ENCODE data around the gene MIOX.
"Not testable (repeated sequence)": the region's sequence is repeated elsewhere in the genome, so short reads cannot be mapped to it uniquely, and the experiment has no call there.

The MIOX gene

DNA sequence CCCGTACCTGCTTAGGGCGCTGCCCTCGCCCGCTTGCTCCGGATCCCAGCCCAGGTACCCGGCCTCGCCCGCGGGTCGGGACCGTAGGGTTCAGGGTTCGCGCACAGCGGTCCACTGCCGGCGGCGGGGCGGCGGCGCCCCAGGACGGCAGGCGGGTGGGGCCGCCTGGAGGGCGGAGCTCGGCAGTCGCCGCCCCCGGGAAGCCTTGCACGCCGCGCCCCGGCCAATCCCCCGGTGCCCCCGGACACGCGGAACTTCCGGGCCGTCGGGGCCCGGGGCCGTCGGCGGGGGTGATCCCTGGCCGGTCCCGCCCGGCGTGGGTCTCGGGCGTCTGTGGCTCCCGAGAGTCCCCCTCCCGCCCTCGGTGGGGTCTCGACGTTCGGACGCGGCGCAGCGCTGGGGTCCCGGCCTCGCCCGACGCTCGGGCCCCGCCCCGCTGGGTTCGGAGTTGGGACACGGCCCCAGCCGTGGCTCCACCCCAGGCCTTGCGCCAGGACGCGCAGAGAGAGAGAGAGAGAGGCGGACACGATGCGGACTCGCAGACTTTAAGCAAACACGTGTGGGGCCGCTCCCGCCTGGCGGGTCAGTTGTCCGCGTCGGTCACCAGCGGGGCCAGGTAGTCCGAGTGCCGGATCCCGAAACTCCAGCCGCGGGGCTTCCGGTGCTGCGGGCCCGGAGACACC lies 43.4 kb downstream of the MIOX start, which contains the start of gene TYMP:
Gene TYMP, minus strand, starts transcription at position 116 of the 683 bp plus-strand sequence. CDS start 303 bp downstream, outside the sequence.
- peak in 1 of 2 donors; percentile 62 for DNase-seq (ENCODE audit: low read depth in 2 of 2)

DNA sequence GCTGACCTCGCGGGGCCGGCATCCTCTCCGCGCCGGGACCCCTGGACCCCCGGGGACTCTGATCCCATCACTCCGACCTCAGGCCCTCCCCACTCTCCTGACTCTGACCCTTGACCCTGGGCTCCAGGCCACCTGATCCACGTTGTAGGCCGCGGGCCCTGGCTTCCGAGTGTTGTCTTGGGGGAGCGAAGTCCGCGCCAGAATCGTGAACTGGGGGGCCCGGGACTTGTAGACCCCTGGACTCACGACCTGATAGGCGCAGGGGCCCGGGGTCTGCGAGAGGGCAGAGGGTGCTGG lies 43.9 kb downstream of the MIOX start:
- no peak for DNase-seq (ENCODE audit: low read depth in 2 of 2)

DNA sequence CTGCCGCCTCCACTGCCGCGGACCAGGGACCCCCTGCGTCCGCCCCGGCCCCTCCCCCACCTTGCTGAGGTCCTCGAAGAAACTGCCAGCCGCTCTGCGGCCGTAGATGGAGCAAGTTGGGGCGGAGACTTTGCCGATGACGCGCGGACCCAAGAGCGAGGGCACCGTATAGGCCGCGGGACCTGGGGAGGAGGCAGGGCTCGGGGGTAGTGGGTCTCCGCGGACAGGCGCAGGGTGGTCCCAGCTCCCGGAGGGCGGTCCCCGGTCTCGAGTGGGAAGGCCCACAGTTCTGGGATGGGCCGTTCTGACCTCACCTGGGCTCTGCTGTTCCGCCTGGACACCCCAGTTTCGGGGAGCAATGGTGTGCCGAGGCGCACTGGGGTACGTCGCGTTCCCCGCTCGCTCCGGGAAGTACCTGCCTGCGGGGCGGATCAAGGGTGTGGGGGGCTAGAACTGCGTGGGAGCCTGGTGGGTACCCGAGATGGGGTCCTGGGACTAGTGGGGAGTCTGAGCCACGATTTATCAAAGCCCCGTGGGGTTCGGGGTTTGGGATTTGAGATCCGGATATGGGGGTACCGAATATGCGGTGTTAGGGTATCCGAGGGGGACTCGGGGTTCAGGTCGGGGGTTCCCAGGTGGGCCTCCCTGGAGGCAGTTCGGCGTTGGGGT lies 44.4 kb downstream of the MIOX start:
- DNase-seq (ENCODE audit: low read depth in 2 of 2): peak; percentile 77

DNA sequence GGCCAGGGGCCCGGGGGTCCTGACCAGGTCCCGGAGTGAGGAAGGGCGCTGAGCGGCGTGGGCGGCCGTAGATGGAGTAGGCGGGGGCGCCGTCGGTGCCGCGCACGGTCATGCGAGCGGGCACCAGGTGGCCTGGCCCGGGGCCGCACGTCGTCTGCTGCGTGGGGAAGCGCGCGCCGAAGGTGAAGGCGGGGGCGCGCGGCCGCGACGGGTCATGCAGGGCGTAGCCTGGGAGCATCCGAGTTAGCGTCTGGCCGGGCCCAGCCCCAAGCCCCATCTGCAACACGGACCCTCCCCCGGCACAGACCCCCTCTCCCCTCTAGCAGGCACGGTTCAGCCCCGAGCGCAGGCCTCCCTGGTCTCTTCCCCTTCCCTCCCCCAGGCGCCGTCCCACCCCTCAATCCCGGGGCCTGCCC lies 44.9 kb downstream of the MIOX start:
- DNase-seq (ENCODE audit: low read depth in 2 of 2): peak in 1 of 2 donors; percentile 62

DNA sequence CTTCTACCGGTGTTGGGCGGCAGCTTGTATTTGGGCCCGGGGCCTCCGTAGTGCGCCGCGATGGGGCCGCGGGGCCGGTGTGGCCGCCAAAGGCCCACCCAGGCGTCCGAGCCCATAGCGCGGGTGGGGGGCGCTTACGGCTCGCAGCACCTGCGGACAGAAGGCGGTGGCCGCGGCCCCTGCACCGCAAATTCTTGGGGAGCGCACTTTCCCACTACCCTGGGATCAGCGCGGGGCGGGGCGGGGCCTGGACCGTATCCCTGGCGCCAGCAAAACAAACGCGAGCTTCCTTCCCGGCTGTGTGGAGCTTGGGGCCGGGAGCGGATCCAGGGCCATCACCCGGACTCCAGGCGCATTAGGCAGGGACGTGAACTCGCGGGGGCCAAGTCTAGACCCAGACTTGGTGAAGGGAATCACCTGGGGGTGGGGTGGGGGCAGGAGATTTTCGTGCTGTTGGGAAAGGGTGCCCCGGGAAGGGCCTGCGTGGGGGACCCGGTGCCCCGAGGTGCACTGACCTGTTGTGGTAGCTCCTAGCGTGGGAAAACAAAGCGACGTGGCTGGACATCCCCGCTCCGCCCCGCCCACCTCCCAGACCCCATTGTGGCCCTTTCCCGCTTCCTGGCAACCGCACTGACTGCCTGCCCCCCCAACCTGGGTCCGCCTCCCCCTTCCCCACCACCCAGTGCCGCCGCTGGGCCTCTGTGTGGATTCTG lies 45.5 kb downstream of the MIOX start:
- DNase-seq (ENCODE audit: low read depth in 2 of 2): no peak

GRCh38 chr22:50532824-50533796 lies 46.5 kb downstream of the MIOX start:
- DNase-seq (ENCODE audit: low read depth in 2 of 2): no peak

DNA sequence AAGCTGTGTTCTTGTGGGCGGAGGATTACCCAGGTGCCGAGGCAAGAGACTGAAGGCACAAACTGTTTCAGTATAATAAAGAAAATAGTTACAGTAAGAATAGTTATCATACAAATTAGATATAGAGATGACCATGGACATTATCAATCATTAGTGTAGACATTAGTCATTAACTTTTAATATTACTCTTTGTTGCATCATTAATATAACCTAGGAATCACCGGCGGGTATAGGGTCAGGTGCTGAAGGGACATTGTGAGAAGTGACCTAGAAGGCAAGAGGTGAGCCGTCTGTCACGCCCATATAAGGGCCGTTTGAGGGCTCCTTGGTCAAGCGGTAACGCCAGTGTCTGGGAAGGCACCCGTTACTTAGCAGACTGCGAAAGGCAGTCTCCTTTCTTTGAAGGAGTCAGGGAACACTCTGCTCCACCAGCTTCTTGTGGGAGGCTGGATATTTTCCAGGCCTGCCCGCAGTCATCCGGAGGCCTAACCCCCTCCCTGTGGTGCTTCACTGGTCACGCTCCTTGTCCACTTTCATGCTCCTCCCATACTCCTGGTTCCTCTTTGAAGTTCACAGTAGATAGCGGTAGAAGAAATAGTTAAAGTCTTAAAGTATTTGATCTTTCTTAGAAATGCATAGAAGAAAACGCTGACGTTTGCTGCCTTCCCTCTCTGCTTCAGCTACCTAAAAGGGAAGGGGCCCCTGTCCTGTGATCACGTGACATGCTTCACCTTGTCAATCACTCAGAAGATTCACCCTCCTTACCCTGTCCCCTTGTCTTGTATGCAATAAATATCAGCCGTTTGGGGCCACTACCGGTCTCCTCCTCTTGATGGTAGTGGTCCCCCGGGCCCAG lies 47.4 kb downstream of the MIOX start:
- DNase-seq (ENCODE audit: low read depth in 2 of 2): not testable (repeated sequence)

DNA sequence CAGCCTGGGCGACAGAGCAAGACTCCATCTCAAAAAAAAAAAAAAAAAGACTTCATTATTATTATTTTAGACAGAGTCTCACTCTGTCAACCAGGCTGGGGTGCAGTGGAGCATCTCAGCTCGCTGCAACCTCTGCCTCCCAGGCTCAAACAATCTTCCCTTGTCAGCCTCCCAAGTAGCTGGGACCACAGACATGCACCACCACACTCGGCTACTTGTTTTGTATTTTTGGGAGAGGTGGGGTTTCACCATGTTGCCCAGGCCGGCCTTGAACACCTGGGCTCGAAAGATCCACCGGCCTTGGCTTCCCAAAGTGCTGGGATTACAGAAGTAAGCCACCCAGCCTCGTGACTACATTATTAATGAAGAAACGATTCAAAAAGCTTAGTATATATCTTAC lies 48.5 kb downstream of the MIOX start:
- DNase-seq (ENCODE audit: low read depth in 2 of 2): no peak

- DNase-seq (ENCODE audit: low read depth in 2 of 2): no peak
These were observed 49.6 kb downstream of the MIOX start for GRCh38 chr22:50536226-50536625.

- no peak for DNase-seq (ENCODE audit: low read depth in 2 of 2)
These were observed 51.1 kb downstream of the MIOX start for GRCh38 chr22:50537765-50538164.

Data from stimulated activated CD4-positive, alpha-beta T cell treated with anti-CD3 and anti-CD28 coated beads, Interleukin-15, amount 100 ng/mL, for 48 hours (primary cell).